Mesendoderm (in vitro differentiated cells): ENCODE data around the gene CLCN3.
"Not testable (repeated sequence)": the region's sequence is repeated elsewhere in the genome, so short reads cannot be mapped to it uniquely, and the experiment has no call there.

Experiments
- DNase-seq: peaks from one replicate; pipeline ENCODE4 v3.0.0; 2013
- H2AK5ac ChIP-seq: 2 replicates; pipeline ENCODE4 v1.6.1; 2013; ENCODE audit warnings: low read length, inconsistent platforms
- H2BK120ac ChIP-seq: 2 replicates; pipeline ENCODE4 v1.6.1; 2013; ENCODE audit warnings: low read depth, mild to moderate bottlenecking, low read length, moderate library complexity, mixed read lengths
- H2BK15ac ChIP-seq: replicated peaks from 2 replicates; pipeline ENCODE4 v1.6.1; 2013; ENCODE audit warnings: low read depth, mild to moderate bottlenecking, moderate library complexity
- H2BK5ac ChIP-seq: 2 replicates; pipeline ENCODE4 v1.6.1; 2013; ENCODE audit warnings: low read length, inconsistent platforms
- H3K18ac ChIP-seq: 2 replicates; pipeline ENCODE4 v1.6.1; 2013; ENCODE audit warnings: mild to moderate bottlenecking, low read length, mixed read lengths
- H3K23ac ChIP-seq: one replicate; pipeline ENCODE4 v1.6.1; 2013; ENCODE audit warnings: low read length
- H3K27ac ChIP-seq: 2 replicates; pipeline ENCODE4 v1.5.1; 2013; ENCODE audit warnings: low read depth, mild to moderate bottlenecking, inconsistent platforms, low read length, moderate library complexity
- H3K27me3 ChIP-seq: 2 replicates; pipeline ENCODE4 v1.6.1; 2013; ENCODE audit warnings: low read length, control low read depth, mild to moderate bottlenecking, inconsistent platforms; ENCODE audit not compliant: insufficient read depth, poor library complexity
- H3K36me3 ChIP-seq: 2 replicates; pipeline ENCODE4 v1.6.1; 2013; ENCODE audit warnings: low read length, inconsistent platforms; ENCODE audit not compliant: control insufficient read depth, insufficient read depth
- H3K4ac ChIP-seq: one replicate; pipeline ENCODE4 v1.6.1; 2013; ENCODE audit warnings: low read depth, mild to moderate bottlenecking, low read length, moderate library complexity
- H3K4me1 ChIP-seq: 2 replicates; pipeline ENCODE4 v1.6.1; 2013; ENCODE audit warnings: low read depth, low read length, inconsistent platforms; ENCODE audit not compliant: control insufficient read depth
- H3K4me2 ChIP-seq: 2 replicates; pipeline ENCODE4 v1.6.1; 2013; ENCODE audit warnings: low read length
- H3K4me3 ChIP-seq: 2 replicates; pipeline ENCODE4 v1.5.1; 2013; ENCODE audit warnings: mild to moderate bottlenecking, low read length
- H3K56ac ChIP-seq: one replicate; pipeline ENCODE4 v1.6.1; 2013; ENCODE audit warnings: low read length
- H3K79me1 ChIP-seq: 2 replicates; pipeline ENCODE4 v1.6.1; 2013; ENCODE audit warnings: low read length, inconsistent platforms
- H3K79me2 ChIP-seq: 2 replicates; pipeline ENCODE4 v1.6.1; 2013; ENCODE audit warnings: mild to moderate bottlenecking, low read length; ENCODE audit not compliant: control insufficient read depth, insufficient read depth
- H3K9ac ChIP-seq: 2 replicates; pipeline ENCODE4 v1.6.1; 2013; ENCODE audit warnings: low read length, inconsistent platforms
- H4K5ac ChIP-seq: one replicate; pipeline ENCODE4 v1.6.1; 2013; ENCODE audit warnings: low read length
- H4K8ac ChIP-seq: one replicate; pipeline ENCODE4 v1.6.1; 2013; ENCODE audit warnings: low read depth, mild to moderate bottlenecking, control low read depth, low read length, moderate library complexity
- WGBS: extraction: QIAGEN DNeasy Blood & Tissue Kit; methylation state at CpG from one replicate; pipeline ENCODE4 v1.1.7; 2013; ENCODE audit warnings: low lambda C conversion rate, missing lambda C conversion rate; ENCODE audit not compliant: insufficient coverage; ENCODE audit errors: extremely low coverage; 5-methylcytosine and 5-hydroxymethylcytosine counted together

CLCN3 gene

DNA sequence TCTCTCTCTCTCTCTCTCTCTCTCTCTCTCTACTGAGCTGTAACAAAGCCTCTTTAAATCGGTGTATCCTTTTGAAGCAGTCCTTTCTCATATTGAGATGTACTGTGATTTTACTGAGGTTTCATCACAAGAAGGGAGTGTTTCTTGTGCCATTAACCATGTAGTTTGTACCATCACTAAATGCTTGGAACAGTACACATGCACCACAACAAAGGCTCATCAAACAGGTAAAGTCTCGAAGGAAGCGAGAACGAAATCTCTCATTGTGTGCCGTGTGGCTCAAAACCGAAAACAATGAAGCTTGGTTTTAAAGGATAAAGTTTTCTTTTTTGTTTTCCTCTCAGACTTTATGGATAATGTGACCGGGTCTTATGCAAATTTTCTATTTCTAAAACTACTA lies 100.2 kb downstream of the CLCN3 start:
- H3K4me3 ChIP-seq: no peak overlapping the region
- no peak overlapping the region for H3K4ac ChIP-seq
- H3K4me2 ChIP-seq: no peak overlapping the region
- no peak overlapping the region for H3K23ac ChIP-seq
- no peak overlapping the region for H2BK120ac ChIP-seq
- H2AK5ac ChIP-seq: no peak overlapping the region
- no peaks in the 10 kb centered on the region for H3K27me3 ChIP-seq
- no peak overlapping the region for H2BK5ac ChIP-seq
- no peaks in the 10 kb centered on the region for H3K4me1 ChIP-seq
- H4K8ac ChIP-seq: no peak overlapping the region
- H3K9ac ChIP-seq: no peak overlapping the region
- H3K27ac ChIP-seq: no peak overlapping the region
- H2BK15ac ChIP-seq: no peak overlapping the region
- no CpG with 5 or more reads among the region's 7 CpGs for WGBS
- DNase-seq: no peak
- no peak overlapping the region for H3K18ac ChIP-seq
- no peak overlapping the region for H4K5ac ChIP-seq
- no peaks in the 10 kb centered on the region for H3K36me3 ChIP-seq
- H3K79me2 ChIP-seq: no peaks in the 10 kb centered on the region
- H3K79me1 ChIP-seq: no peaks in the 10 kb centered on the region
- H3K56ac ChIP-seq: no peak overlapping the region

DNA sequence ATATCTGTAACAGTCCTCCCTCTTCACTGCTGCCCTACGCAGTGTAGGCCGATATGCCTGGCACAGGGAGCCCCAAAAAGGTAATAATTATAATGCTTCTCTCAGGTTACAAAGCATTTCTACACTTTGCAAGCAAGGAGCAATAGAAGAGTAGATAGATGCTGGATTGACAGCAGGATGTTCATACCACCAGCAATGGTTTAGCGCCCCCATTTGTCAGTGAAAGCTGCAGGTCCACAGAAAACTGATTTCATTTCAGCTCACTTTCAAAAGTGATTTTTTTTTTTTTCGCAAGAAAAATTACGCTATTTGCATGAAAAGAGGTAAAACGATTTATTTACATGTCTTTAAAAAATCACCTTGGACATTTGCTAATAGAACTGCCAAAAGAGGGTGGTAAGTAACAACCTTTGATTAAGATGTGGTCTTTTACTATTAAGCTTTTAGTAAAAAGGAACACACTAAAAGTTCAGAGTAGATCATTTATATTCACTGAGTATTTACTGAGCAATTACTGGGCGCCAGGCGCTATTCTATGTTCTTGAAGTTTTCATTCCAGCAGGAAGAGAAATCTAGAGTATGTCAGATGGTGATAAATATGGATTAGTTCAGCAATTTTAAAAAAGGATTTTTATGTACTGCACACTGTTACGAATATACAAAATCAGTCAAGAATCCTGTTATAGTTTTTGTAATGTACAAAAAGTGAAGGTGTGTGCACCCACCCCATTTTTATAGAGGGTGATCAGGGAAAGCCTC lies 103.0 kb downstream of the CLCN3 start:
- Histone ChIP-seq H3K4me3 (no peak overlapping the region), H3K4me2 (no peak overlapping the region), H4K8ac (no peak overlapping the region), H3K79me2 (no peaks in the 10 kb centered on the region), H3K27ac (no peak overlapping the region), H3K9ac (no peak overlapping the region), H3K79me1 (no peaks in the 10 kb centered on the region), H2BK120ac (no peak overlapping the region), H3K27me3 (no peaks in the 10 kb centered on the region), H3K18ac (no peak overlapping the region), H4K5ac (no peak overlapping the region), H3K56ac (no peak overlapping the region), H3K36me3 (no peaks in the 10 kb centered on the region), H2BK15ac (no peak overlapping the region), H3K4ac (no peak overlapping the region), H2AK5ac (no peak overlapping the region), H3K23ac (no peak overlapping the region), H2BK5ac (no peak overlapping the region), H3K4me1 (no peaks in the 10 kb centered on the region)
- DNase-seq: peak; percentile 38
- WGBS: no CpG with 5 or more reads among the region's 9 CpGs

DNA sequence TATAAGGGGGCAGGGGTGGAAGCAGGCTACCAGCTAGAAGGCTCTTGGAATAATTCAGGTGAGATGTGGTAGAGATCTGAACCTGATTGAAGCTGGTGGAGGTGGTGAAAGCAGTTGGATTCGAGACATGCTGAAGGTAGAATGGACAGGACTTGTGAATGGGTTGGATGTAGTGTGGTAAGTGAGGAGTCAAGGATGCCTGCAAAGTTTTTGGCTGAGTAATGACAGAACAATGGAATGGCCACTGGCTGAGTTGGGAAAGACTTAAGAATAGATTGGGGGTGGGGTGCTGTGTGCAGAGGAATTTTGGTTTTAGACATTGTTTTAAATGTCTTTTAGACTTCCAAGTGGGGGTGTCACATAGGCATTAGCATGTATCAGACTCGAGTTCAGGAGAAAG lies 103.9 kb downstream of the CLCN3 start:
- H3K18ac ChIP-seq: no peak overlapping the region
- H2BK120ac ChIP-seq: no peak overlapping the region
- H3K27ac ChIP-seq: no peak overlapping the region
- no peaks in the 10 kb centered on the region for H3K27me3 ChIP-seq
- no peaks in the 10 kb centered on the region for H3K79me2 ChIP-seq
- H4K8ac ChIP-seq: no peak overlapping the region
- H3K4me3 ChIP-seq: no peak overlapping the region
- H3K36me3 ChIP-seq: no peaks in the 10 kb centered on the region
- no CpG with 5 or more reads among the region's 2 CpGs for WGBS
- no peak overlapping the region for H3K23ac ChIP-seq
- H2BK15ac ChIP-seq: no peak overlapping the region
- peak; percentile 61 for DNase-seq
- no peak overlapping the region for H3K4me2 ChIP-seq
- no peaks in the 10 kb centered on the region for H3K79me1 ChIP-seq
- no peak overlapping the region for H3K4ac ChIP-seq
- no peak overlapping the region for H3K9ac ChIP-seq
- no peak overlapping the region for H2AK5ac ChIP-seq
- H2BK5ac ChIP-seq: no peak overlapping the region
- H4K5ac ChIP-seq: no peak overlapping the region
- no peak overlapping the region for H3K56ac ChIP-seq
- H3K4me1 ChIP-seq: no peaks in the 10 kb centered on the region

GRCh38 chr4:169727616-169728015 lies 107.2 kb downstream of the CLCN3 start:
- Histone ChIP-seq H2BK120ac (no peak overlapping the region), H3K27ac (no peak overlapping the region), H2BK5ac (no peak overlapping the region), H3K79me1 (no peaks in the 10 kb centered on the region), H3K9ac (no peak overlapping the region), H3K79me2 (no peaks in the 10 kb centered on the region), H2BK15ac (no peak overlapping the region), H4K8ac (no peak overlapping the region), H4K5ac (no peak overlapping the region), H2AK5ac (no peak overlapping the region), H3K27me3 (no peaks in the 10 kb centered on the region), H3K4me1 (no peaks in the 10 kb centered on the region), H3K23ac (no peak overlapping the region), H3K4me3 (no peak overlapping the region), H3K36me3 (no peaks in the 10 kb centered on the region), H3K18ac (no peak overlapping the region), H3K4me2 (no peak overlapping the region), H3K4ac (no peak overlapping the region), H3K56ac (no peak overlapping the region)
- no peak for DNase-seq

DNA sequence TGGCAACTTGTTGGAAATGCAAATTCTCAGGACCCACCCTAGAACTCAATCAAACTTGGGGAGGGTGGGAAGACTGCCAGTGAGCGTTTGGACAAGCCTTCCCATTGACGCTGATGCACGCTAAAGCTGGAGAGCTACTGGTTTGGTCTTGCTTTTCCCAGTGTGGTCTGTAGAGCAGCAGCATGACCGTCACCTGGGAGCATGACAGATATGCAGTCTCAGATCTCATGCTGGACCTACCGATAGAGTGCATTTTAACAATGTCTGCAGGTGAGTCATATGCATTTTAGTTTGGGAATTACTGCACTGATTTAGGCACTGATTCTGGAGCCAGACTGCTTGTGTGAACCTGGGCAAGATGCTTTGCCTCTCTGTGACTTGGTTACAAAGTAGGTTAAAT lies 110.2 kb downstream of the CLCN3 start:
- H4K5ac ChIP-seq: no peak overlapping the region
- H3K79me2 ChIP-seq: no peaks in the 10 kb centered on the region
- H3K18ac ChIP-seq: no peak overlapping the region
- no peak overlapping the region for H3K9ac ChIP-seq
- H4K8ac ChIP-seq: no peak overlapping the region
- no peak overlapping the region for H2BK5ac ChIP-seq
- no peak for DNase-seq
- H2BK15ac ChIP-seq: no peak overlapping the region
- WGBS: no CpG with 5 or more reads among the region's 5 CpGs
- no peaks in the 10 kb centered on the region for H3K4me1 ChIP-seq
- H3K23ac ChIP-seq: no peak overlapping the region
- H3K36me3 ChIP-seq: no peaks in the 10 kb centered on the region
- H3K4ac ChIP-seq: no peak overlapping the region
- H3K4me3 ChIP-seq: no peak overlapping the region
- no peak overlapping the region for H3K56ac ChIP-seq
- no peak overlapping the region for H2AK5ac ChIP-seq
- no peak overlapping the region for H3K27ac ChIP-seq
- no peaks in the 10 kb centered on the region for H3K79me1 ChIP-seq
- H2BK120ac ChIP-seq: no peak overlapping the region
- H3K4me2 ChIP-seq: no peak overlapping the region
- no peaks in the 10 kb centered on the region for H3K27me3 ChIP-seq

DNA sequence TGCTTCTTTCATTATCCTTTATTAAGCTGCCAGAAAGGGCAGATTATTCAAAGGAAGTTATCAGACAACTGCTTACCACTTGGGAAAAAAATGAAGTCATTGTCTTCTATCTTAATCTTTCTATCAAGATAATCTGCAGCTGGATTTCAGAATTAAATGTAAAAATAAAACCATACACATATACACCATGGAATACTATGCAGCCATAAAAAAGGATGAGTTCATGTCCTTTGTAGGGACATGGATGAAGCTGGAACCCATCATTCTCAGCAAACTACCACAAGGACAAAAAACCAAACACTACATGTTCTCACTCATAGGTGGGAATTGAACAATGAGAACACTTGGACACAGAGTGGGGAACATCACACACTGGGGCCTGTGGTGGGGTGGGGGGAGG lies 118.2 kb downstream of the CLCN3 start:
- not testable (repeated sequence) for H4K8ac ChIP-seq, H3K27ac ChIP-seq, H4K5ac ChIP-seq, H3K4me2 ChIP-seq, H3K9ac ChIP-seq, H3K23ac ChIP-seq, H3K4me1 ChIP-seq, H2AK5ac ChIP-seq, H3K79me1 ChIP-seq, H3K18ac ChIP-seq, H3K4me3 ChIP-seq, H3K4ac ChIP-seq, H3K79me2 ChIP-seq, H3K27me3 ChIP-seq, H3K56ac ChIP-seq, H2BK120ac ChIP-seq, H2BK15ac ChIP-seq, H2BK5ac ChIP-seq, DNase-seq, H3K36me3 ChIP-seq
